Kidney (tissue), 14 donors: ENCODE measurements around the gene RASGEF1C. TPM values are rescaled to one million over a fixed set of nuclear protein-coding genes. Genes with fewer than 3 reads are reported as not detected.

Experiments used
- DNase-seq, 5 donors: peaks; one replicate each; pipeline ENCODE4 v3.0.0-alpha.2; 2013 to 2020
- FAIRE-seq: peaks from 2 replicates; lab custom pipeline; 2012; peaks lifted over from hg19 to GRCh38; lab: Jason Lieb, UNC
- H3K27ac ChIP-seq, 2 donors: one replicate each; pipeline ENCODE4 v1.7.0; 2013; ENCODE audit warnings: low read depth in 2 of 2, low read length in 2 of 2, inconsistent platforms in 1 of 2
- H3K27me3 ChIP-seq: one replicate; pipeline ENCODE4 v1.7.1; 2013; ENCODE audit warnings: low read length, inconsistent platforms; ENCODE audit not compliant: control insufficient read depth, insufficient read depth
- H3K36me3 ChIP-seq, 3 donors: one replicate each; pipeline versions ENCODE4 v1.7.0 to v1.7.1; 2013; ENCODE audit warnings: low read length in 3 of 3, control low read depth in 1 of 3, inconsistent platforms in 1 of 3; ENCODE audit not compliant: insufficient read depth in 3 of 3, control insufficient read depth in 2 of 3
- H3K4me1 ChIP-seq, 3 donors: one replicate each; pipeline versions ENCODE4 v1.7.0 to v1.7.1; 2013; ENCODE audit warnings: low read length in 3 of 3, inconsistent platforms in 1 of 3, low read depth in 1 of 3; ENCODE audit not compliant: control insufficient read depth in 2 of 3, insufficient read depth in 2 of 3
- H3K4me3 ChIP-seq, 3 donors: one replicate each; pipeline versions ENCODE4 v1.7.0 to v1.8.1; 2013; ENCODE audit warnings: low read length in 3 of 3, control low read depth in 1 of 3, inconsistent platforms in 1 of 3
- H3K9ac ChIP-seq, 3 donors: one replicate each; pipeline versions ENCODE4 v1.7.0 to v1.7.1; 2013; ENCODE audit warnings: low read length in 3 of 3, control low read depth in 1 of 3, inconsistent platforms in 1 of 3
- H3K9me3 ChIP-seq, 3 donors: one replicate each; pipeline versions ENCODE4 v1.7.0 to v1.7.1; 2013; ENCODE audit warnings: low read length in 3 of 3, control low read depth in 1 of 3, inconsistent platforms in 1 of 3; ENCODE audit not compliant: control insufficient read depth in 2 of 3, insufficient read depth in 1 of 3
- intact Hi-C: fragments of 100-400 bp; cut with DNase I; formaldehyde crosslinking; loops from one replicate; pipeline ENCODE4 v1.11.1; 2022
- polyA plus RNA-seq: library from polyadenylated mRNA; stranded (reverse); fragments of 350-450 nt; fragmentation: Illumina TruSeq; extraction: RNeasy Lipid Tissue Mini Kit (QIAGEN cat#74804); gene quantifications from one replicate; pipeline ENCODE4 v1.2.3, GENCODE V29; 2014; ENCODE audit warnings: low read depth, low replicate concordance; ENCODE audit not compliant: insufficient read depth
- total RNA-seq: library from RNA; stranded (reverse); fragmentation: NEBNext Ultra II Directional; extraction: Animal tissue kit (Norgen Biotek cat#: 25700); gene quantifications from one replicate; pipeline ENCODE4 v1.2.1, GENCODE V29; 2021
- TF ChIP-seq, protein P1 (sequence below): IDR thresholded peaks from 3 replicates; pipeline ENCODE4 v1.5.1; 2012; ENCODE audit warnings: mild to moderate bottlenecking, moderate library complexity, borderline replicate concordance; ENCODE audit not compliant: insufficient read depth; ENCODE audit errors: extremely low read depth
- donor health status: control.
- donor health status: control.
- donor health status: control.
- donor health status: control.
- donor health status: control.
- donor health status: DM: yes; HTN: yes; CAD: no.
- donor health status: Normal renal cell carcinoma (clear cell type).

The RASGEF1C gene
- total and polyA plus RNA-seq, 2 donors from 2014 or later: 0.15 to 0.16 TPM

DNA sequence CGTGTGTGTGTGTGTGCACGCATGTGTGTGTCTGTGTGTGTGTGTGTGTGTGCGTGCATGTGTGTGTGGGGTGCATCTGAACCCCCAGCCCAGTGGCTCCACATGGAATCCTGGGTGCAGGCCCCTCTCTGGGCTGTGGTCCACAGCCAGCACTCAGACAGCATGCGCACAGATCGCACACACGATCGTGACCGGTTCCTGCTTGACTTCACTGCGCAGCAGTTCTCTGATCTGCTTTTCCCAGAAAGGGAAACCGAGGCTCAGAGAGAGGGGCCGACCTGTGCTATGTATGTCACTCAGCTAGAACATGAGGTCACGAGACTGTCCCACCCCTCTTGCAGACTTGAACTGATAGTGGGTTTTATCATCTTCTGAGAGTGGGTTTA lies 34.4 kb downstream of the RASGEF1C start:
- TF ChIP-seq, protein P1, sequence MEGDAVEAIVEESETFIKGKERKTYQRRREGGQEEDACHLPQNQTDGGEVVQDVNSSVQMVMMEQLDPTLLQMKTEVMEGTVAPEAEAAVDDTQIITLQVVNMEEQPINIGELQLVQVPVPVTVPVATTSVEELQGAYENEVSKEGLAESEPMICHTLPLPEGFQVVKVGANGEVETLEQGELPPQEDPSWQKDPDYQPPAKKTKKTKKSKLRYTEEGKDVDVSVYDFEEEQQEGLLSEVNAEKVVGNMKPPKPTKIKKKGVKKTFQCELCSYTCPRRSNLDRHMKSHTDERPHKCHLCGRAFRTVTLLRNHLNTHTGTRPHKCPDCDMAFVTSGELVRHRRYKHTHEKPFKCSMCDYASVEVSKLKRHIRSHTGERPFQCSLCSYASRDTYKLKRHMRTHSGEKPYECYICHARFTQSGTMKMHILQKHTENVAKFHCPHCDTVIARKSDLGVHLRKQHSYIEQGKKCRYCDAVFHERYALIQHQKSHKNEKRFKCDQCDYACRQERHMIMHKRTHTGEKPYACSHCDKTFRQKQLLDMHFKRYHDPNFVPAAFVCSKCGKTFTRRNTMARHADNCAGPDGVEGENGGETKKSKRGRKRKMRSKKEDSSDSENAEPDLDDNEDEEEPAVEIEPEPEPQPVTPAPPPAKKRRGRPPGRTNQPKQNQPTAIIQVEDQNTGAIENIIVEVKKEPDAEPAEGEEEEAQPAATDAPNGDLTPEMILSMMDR: no peak
- no peaks in the 10 kb centered on the region for H3K36me3 ChIP-seq
- no peaks in the 10 kb centered on the region for H3K27me3 ChIP-seq
- H3K27ac ChIP-seq: no peak overlapping the region
- no peak for FAIRE-seq
- no peaks in the 10 kb centered on the region for H3K4me1 ChIP-seq
- intact Hi-C loops: no loop called here
- no peak for DNase-seq
- H3K9ac ChIP-seq: no peak overlapping the region
- no peaks in the 10 kb centered on the region for H3K9me3 ChIP-seq
- no peak overlapping the region for H3K4me3 ChIP-seq

DNA sequence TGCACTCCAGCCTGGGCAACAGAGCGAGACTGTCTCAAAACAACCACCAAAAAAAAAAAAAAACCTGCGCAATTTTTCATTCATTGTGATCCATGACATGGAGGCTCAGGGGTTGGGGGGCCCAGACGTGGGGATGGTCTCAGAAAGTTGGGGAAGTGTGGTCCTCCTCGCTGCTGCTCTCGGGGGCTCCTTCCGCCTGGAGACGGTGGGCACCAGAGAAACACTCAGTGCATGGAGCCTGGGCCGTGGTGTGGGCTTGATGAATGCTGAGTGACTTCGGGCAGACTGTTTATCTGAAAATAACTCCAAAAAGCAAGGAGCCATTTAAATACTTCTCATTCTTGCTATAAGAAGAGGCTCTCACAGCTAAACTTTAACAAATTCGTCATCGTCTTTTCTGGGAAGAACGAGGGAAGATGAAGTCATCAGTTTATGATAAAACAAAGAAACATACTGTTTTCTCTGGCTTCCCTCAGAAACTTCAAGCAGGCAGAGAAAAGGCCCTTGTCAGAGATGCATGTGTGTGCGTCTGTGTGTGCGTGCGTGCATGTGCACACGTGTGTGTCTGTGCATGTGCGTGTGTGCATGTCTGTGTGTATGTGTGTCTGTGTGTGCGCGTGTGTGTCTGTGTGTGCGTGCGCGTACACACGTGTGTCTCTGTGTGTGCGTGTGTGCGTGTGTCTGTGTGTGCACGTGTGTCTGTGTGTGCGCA lies 35.0 kb downstream of the RASGEF1C start:
- no peak overlapping the region for H3K4me3 ChIP-seq
- intact Hi-C loops: no loop called here
- H3K9me3 ChIP-seq: no peaks in the 10 kb centered on the region
- H3K4me1 ChIP-seq: no peaks in the 10 kb centered on the region
- no peak for FAIRE-seq
- TF ChIP-seq, protein P1: no peak
- H3K27ac ChIP-seq: no peak overlapping the region
- no peak overlapping the region for H3K9ac ChIP-seq
- no peaks in the 10 kb centered on the region for H3K36me3 ChIP-seq
- no peak for DNase-seq
- no peaks in the 10 kb centered on the region for H3K27me3 ChIP-seq

DNA sequence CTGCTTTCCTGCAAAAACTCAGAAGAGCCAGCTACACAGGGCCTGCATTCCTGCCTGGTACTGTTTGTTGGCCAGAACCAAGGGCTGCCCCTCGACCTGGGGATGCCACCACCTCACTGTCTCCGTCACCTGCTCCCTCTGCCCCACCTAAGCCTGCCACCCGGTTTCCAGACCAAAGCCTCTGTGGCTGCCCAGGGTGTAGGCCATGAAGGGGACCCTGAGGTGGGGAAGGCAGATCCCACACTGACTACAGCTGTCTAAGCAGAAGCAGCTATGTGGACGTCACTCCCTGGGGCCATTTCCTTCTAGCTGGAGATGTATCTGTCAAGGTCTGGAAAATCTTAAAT lies 35.8 kb downstream of the RASGEF1C start:
- DNase-seq: no peak
- H3K9me3 ChIP-seq: no peaks in the 10 kb centered on the region
- no peaks in the 10 kb centered on the region for H3K36me3 ChIP-seq
- H3K4me1 ChIP-seq: no peaks in the 10 kb centered on the region
- no peak overlapping the region for H3K27ac ChIP-seq
- H3K4me3 ChIP-seq: no peak overlapping the region
- TF ChIP-seq, protein P1: no peak
- no peak overlapping the region for H3K9ac ChIP-seq
- intact Hi-C loops: no loop called here
- FAIRE-seq: no peak
- H3K27me3 ChIP-seq: no peaks in the 10 kb centered on the region
